ENCODE measurements around the gene KCNIP1.

GRCh38 chr5:170589643-170590042 lies 85.8 kb downstream of the KCNIP1 start:
- TF ChIP-seq CTCF (IDR thresholded peaks at IDR 0.05; ENCODE audit: insufficient read depth, low read length), result no peak
- TF ChIP-seq REST (IDR thresholded peaks at IDR 0.05; ENCODE audit: insufficient replicate concordance, low read depth), result no peak
- TF ChIP-seq POLR2AphosphoS5 (IDR thresholded peaks at IDR 0.05; ENCODE audit: low read depth), result no peak
- TF ChIP-seq SPI1 (IDR thresholded peaks at IDR 0.05; ENCODE audit: borderline replicate concordance, low read depth), result no peak

Measured in HL-60 (cell line).